Spinal cord (tissue), 10 donors: ENCODE data around the gene SLCO4A1. TPM values are rescaled to one million over a fixed set of nuclear protein-coding genes. Genes with fewer than 3 reads are reported as not detected.
A peak's percentile ranks its signal among the peaks of the same experiment; 100 is the strongest.

Source experiments
- DNase-seq, 6 donors: peaks; one replicate each; pipeline versions ENCODE4 v3.0.0 to v3.0.0-alpha.2; 2013 to 2015; ENCODE audit warnings: low spot score in 6 of 6, low read depth in 4 of 6
- H3K27ac ChIP-seq: one replicate; pipeline ENCODE4 v1.5.1; 2013; ENCODE audit warnings: low read depth, low read length, control low read depth
- H3K27me3 ChIP-seq: one replicate; pipeline ENCODE4 v1.6.1; 2013; ENCODE audit warnings: low read length; ENCODE audit not compliant: control insufficient read depth, insufficient read depth
- H3K36me3 ChIP-seq: one replicate; pipeline ENCODE4 v1.6.1; 2013; ENCODE audit warnings: low read length; ENCODE audit not compliant: control insufficient read depth, insufficient read depth
- H3K4me1 ChIP-seq: one replicate; pipeline ENCODE4 v1.6.1; 2013; ENCODE audit warnings: low read length; ENCODE audit not compliant: control insufficient read depth, insufficient read depth
- H3K4me3 ChIP-seq: one replicate; pipeline ENCODE4 v1.5.1; 2013; ENCODE audit warnings: low read depth, low read length, control low read depth
- H3K9me3 ChIP-seq: one replicate; pipeline ENCODE4 v1.6.1; 2013; ENCODE audit warnings: low read length; ENCODE audit not compliant: control insufficient read depth, insufficient read depth
- WGBS: methylation state at CpG from one replicate; pipeline ENCODE4 v1.1.5; 2013; ENCODE audit warnings: missing lambda C conversion rate; ENCODE audit not compliant: insufficient coverage; 5-methylcytosine and 5-hydroxymethylcytosine counted together
- polyA plus RNA-seq, 2 donors: library from polyadenylated mRNA; unstranded; fragments of 120-200 nt; gene quantifications; one replicate each; pipeline ENCODE4 v1.2.1, GENCODE V29; 2013; ENCODE audit not compliant: insufficient read length in 2 of 2
- total RNA-seq, 2 donors: library from RNA; depleted of rRNA in 1 of 2; stranded (reverse); fragments of 120-200 nt in 1 of 2; fragments of >200 nt in 1 of 2; gene quantifications; one replicate each; pipeline versions ENCODE4 v1.2.3 to v1.2.4, GENCODE V29; 2013 to 2014
- donor health status: healthy.

SLCO4A1 gene
- total and polyA plus RNA-seq, 4 donors: 2.3 to 12.1 (median 5.8) TPM

GRCh38 chr20:62662422-62662821, 20.1 kb downstream of the SLCO4A1 start:
- H3K9me3 ChIP-seq: no peaks in the 10 kb centered on the region
- H3K4me3 ChIP-seq: no peak overlapping the region
- peaks cover 62% of the 10 kb centered on the region for H3K36me3 ChIP-seq
- H3K27ac ChIP-seq: no peak overlapping the region
- WGBS: 40% methylated on average over 1 of the region's 6 CpGs
- H3K27me3 ChIP-seq: peaks cover 2% of the 10 kb centered on the region
- peaks cover 33% of the 10 kb centered on the region for H3K4me1 ChIP-seq
- no peak for DNase-seq

GRCh38 chr20:62663145-62664018, 21.1 kb downstream of the SLCO4A1 start:
- H3K36me3 ChIP-seq: peaks cover 57% of the 10 kb centered on the region
- no peak overlapping the region for H3K4me3 ChIP-seq
- peaks cover 42% of the 10 kb centered on the region for H3K4me1 ChIP-seq
- H3K27ac ChIP-seq: no peak overlapping the region
- peaks cover 4% of the 10 kb centered on the region for H3K27me3 ChIP-seq
- H3K9me3 ChIP-seq: no peaks in the 10 kb centered on the region
- WGBS: 64% methylated on average over 22 of the region's 24 CpGs
- DNase-seq: no peak

GRCh38 chr20:62664019-62664971, 22.0 kb downstream of the SLCO4A1 start:
- 90% methylated on average over 18 of the region's 18 CpGs for WGBS
- Histone ChIP-seq H3K27me3 (peaks cover 4% of the 10 kb centered on the region), H3K27ac (no peak overlapping the region), H3K36me3 (peaks cover 55% of the 10 kb centered on the region), H3K9me3 (no peaks in the 10 kb centered on the region), H3K4me1 (peaks cover 51% of the 10 kb centered on the region), H3K4me3 (no peak overlapping the region)
- no peak for DNase-seq

- H3K4me3 ChIP-seq: no peak overlapping the region
- no peak for DNase-seq
- 89% methylated on average over 8 of the region's 12 CpGs for WGBS
- H3K36me3 ChIP-seq: peaks cover 47% of the 10 kb centered on the region
- H3K4me1 ChIP-seq: peaks cover 51% of the 10 kb centered on the region
- no peak overlapping the region for H3K27ac ChIP-seq
- H3K9me3 ChIP-seq: no peaks in the 10 kb centered on the region
- peaks cover 4% of the 10 kb centered on the region for H3K27me3 ChIP-seq
Measured at GRCh38 chr20:62665153-62665754, 23.0 kb downstream of the SLCO4A1 start.

- H3K9me3 ChIP-seq: no peaks in the 10 kb centered on the region
- peaks cover 45% of the 10 kb centered on the region for H3K36me3 ChIP-seq
- no peak overlapping the region for H3K27ac ChIP-seq
- no peak for DNase-seq
- peaks cover 51% of the 10 kb centered on the region for H3K4me1 ChIP-seq
- WGBS: 63% methylated on average over 27 of the region's 33 CpGs
- peaks cover 4% of the 10 kb centered on the region for H3K27me3 ChIP-seq
- no peak overlapping the region for H3K4me3 ChIP-seq
Measured at GRCh38 chr20:62665826-62666735, 23.8 kb downstream of the SLCO4A1 start.

GRCh38 chr20:62666736-62667529, 24.6 kb downstream of the SLCO4A1 start:
- DNase-seq: peak in 3 of 6 donors; percentile 56 to 90 (median 87)
- no peak overlapping the region for H3K4me3 ChIP-seq
- 30% methylated on average over 27 of the region's 27 CpGs for WGBS
- H3K27ac ChIP-seq: peak overlapping the region; percentile 35
- H3K27me3 ChIP-seq: peaks cover 4% of the 10 kb centered on the region
- no peaks in the 10 kb centered on the region for H3K9me3 ChIP-seq
- peaks cover 41% of the 10 kb centered on the region for H3K36me3 ChIP-seq
- peaks cover 51% of the 10 kb centered on the region for H3K4me1 ChIP-seq

- H3K4me1 ChIP-seq: peaks cover 51% of the 10 kb centered on the region
- peaks cover 39% of the 10 kb centered on the region for H3K36me3 ChIP-seq
- H3K27me3 ChIP-seq: peaks cover 4% of the 10 kb centered on the region
- peak overlapping the region; percentile 11 for H3K27ac ChIP-seq
- 60% methylated on average over 30 of the region's 30 CpGs for WGBS
- no peak overlapping the region for H3K4me3 ChIP-seq
- H3K9me3 ChIP-seq: no peaks in the 10 kb centered on the region
- DNase-seq: no peak
Measured at GRCh38 chr20:62667530-62668440, 25.5 kb downstream of the SLCO4A1 start.
